ENCODE measurements around the gene ZKSCAN1. TPM values are rescaled to one million over a fixed set of nuclear protein-coding genes. Genes with fewer than 3 reads are reported as not detected.
"Not testable (repeated sequence)": the region's sequence is repeated elsewhere in the genome, so short reads cannot be mapped to it uniquely, and the experiment has no call there.

Gene ZKSCAN1
- total RNA-seq, 1 donor from 2014 or later: 36.6 TPM

- H3K27ac ChIP-seq: no peak overlapping the region
- no peaks in the 10 kb centered on the region for H3K36me3 ChIP-seq
- no peaks in the 10 kb centered on the region for H3K27me3 ChIP-seq
- H3K4me1 ChIP-seq: no peaks in the 10 kb centered on the region
- intact Hi-C loops (cut with DNase I): no loop called here
- no peaks in the 10 kb centered on the region for H3K9me3 ChIP-seq
- DNase-seq (ENCODE audit: extremely low spot score in 2 of 2): no peak
- TF ChIP-seq POLR2AphosphoS5 (IDR thresholded peaks at IDR 0.05; ENCODE audit: insufficient read depth in 1 of 2, low read depth in 1 of 2) (no peak), POLR2A (IDR thresholded peaks at IDR 0.05) (no peak), CTCF (IDR thresholded peaks at IDR 0.05) (no peak)
- no peak overlapping the region for H3K4me3 ChIP-seq
Measured at GRCh38 chr7:100007887-100008286, 7.5 kb upstream of the ZKSCAN1 start.

GRCh38 chr7:100008525-100008924 lies 6.9 kb upstream of the ZKSCAN1 start:
- H3K27me3 ChIP-seq: no peaks in the 10 kb centered on the region
- no peak overlapping the region for H3K27ac ChIP-seq
- H3K4me3 ChIP-seq: no peak overlapping the region
- DNase-seq (ENCODE audit: extremely low spot score in 2 of 2): no peak
- intact Hi-C loops (cut with DNase I): no loop called here
- no peaks in the 10 kb centered on the region for H3K36me3 ChIP-seq
- no peaks in the 10 kb centered on the region for H3K9me3 ChIP-seq
- no peak for TF ChIP-seq CTCF (IDR thresholded peaks at IDR 0.05)
- no peak for TF ChIP-seq POLR2A (IDR thresholded peaks at IDR 0.05)
- peak in 1 of 2 donors; percentile 53 for TF ChIP-seq POLR2AphosphoS5 (IDR thresholded peaks at IDR 0.05; ENCODE audit: insufficient read depth in 1 of 2, low read depth in 1 of 2)
- no peaks in the 10 kb centered on the region for H3K4me1 ChIP-seq

- H3K4me1 ChIP-seq; intact Hi-C loops (cut with DNase I); H3K4me3 ChIP-seq; DNase-seq (ENCODE audit: extremely low spot score in 2 of 2); H3K9me3 ChIP-seq; H3K27me3 ChIP-seq; H3K27ac ChIP-seq; H3K36me3 ChIP-seq: not testable (repeated sequence)
Measured at GRCh38 chr7:100009952-100010351, 5.4 kb upstream of the ZKSCAN1 start.

GRCh38 chr7:100010901-100011300 lies 4.5 kb upstream of the ZKSCAN1 start:
- Histone ChIP-seq H3K27ac (no peak overlapping the region), H3K4me1 (no peaks in the 10 kb centered on the region)
- intact Hi-C loops (cut with DNase I): no loop called here

GRCh38 chr7:100011516-100011915 lies 3.9 kb upstream of the ZKSCAN1 start:
- Histone ChIP-seq H3K27me3 (no peaks in the 10 kb centered on the region), H3K27ac (no peak overlapping the region), H3K36me3 (no peaks in the 10 kb centered on the region), H3K4me1 (peaks cover 5% of the 10 kb centered on the region), H3K4me3 (no peak overlapping the region), H3K9me3 (no peaks in the 10 kb centered on the region)
- intact Hi-C loops (cut with DNase I): no loop called here
- TF ChIP-seq POLR2AphosphoS5 (IDR thresholded peaks at IDR 0.05; ENCODE audit: insufficient read depth in 1 of 2, low read depth in 1 of 2) (no peak), CTCF (IDR thresholded peaks at IDR 0.05) (no peak), POLR2A (IDR thresholded peaks at IDR 0.05) (no peak)
- DNase-seq (ENCODE audit: extremely low spot score in 2 of 2): no peak

More at GRCh38 chr7:100010901-100011300, 4.5 kb upstream of the ZKSCAN1 start:
- Histone ChIP-seq H3K9me3 (no peaks in the 10 kb centered on the region), H3K27me3 (no peaks in the 10 kb centered on the region), H3K4me3 (no peak overlapping the region), H3K36me3 (no peaks in the 10 kb centered on the region)
- TF ChIP-seq POLR2A (IDR thresholded peaks at IDR 0.05) (no peak), POLR2AphosphoS5 (IDR thresholded peaks at IDR 0.05; ENCODE audit: insufficient read depth in 1 of 2, low read depth in 1 of 2) (no peak), CTCF (IDR thresholded peaks at IDR 0.05) (no peak)
- no peak for DNase-seq (ENCODE audit: extremely low spot score in 2 of 2)
